ENCODE results near the gene DPP10.
"Not testable (repeated sequence)": the region's sequence is repeated elsewhere in the genome, so short reads cannot be mapped to it uniquely, and the experiment has no call there.

DNA sequence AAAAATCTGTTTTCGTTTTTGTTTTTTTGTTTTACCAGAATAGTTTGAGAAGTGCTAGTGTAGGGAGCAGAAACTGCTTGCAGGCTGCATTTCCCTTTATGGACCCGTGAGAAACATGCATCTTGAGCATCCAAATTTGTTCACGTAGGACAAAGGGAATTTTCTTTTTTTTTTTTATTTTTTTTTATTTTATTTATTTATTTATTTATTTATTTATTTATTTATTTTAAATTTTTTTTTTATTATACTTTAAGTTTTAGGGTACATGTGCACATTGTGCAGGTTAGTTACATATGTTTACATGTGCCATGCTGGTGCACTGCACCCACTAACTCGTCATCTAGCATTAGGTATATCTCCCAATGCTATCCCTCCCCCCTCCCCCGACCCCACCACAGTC, 305.7 kb downstream of the DPP10 start:
- TF ChIP-seq EZH2 (IDR thresholded peaks at IDR 0.05) = not testable (repeated sequence)
- TF ChIP-seq, protein P1, sequence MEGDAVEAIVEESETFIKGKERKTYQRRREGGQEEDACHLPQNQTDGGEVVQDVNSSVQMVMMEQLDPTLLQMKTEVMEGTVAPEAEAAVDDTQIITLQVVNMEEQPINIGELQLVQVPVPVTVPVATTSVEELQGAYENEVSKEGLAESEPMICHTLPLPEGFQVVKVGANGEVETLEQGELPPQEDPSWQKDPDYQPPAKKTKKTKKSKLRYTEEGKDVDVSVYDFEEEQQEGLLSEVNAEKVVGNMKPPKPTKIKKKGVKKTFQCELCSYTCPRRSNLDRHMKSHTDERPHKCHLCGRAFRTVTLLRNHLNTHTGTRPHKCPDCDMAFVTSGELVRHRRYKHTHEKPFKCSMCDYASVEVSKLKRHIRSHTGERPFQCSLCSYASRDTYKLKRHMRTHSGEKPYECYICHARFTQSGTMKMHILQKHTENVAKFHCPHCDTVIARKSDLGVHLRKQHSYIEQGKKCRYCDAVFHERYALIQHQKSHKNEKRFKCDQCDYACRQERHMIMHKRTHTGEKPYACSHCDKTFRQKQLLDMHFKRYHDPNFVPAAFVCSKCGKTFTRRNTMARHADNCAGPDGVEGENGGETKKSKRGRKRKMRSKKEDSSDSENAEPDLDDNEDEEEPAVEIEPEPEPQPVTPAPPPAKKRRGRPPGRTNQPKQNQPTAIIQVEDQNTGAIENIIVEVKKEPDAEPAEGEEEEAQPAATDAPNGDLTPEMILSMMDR (IDR thresholded peaks at IDR 0.05) = not testable (repeated sequence)

Measured in neural progenitor cell (in vitro differentiated cells).